ENCODE results near the gene PIGL. TPM values are rescaled to one million over a fixed set of nuclear protein-coding genes. Genes with fewer than 3 reads are reported as not detected.
"Not testable (repeated sequence)": the region's sequence is repeated elsewhere in the genome, so short reads cannot be mapped to it uniquely, and the experiment has no call there.

Gene PIGL
- total RNA-seq, 1 donor from 2014 or later: 31.1 TPM

DNA sequence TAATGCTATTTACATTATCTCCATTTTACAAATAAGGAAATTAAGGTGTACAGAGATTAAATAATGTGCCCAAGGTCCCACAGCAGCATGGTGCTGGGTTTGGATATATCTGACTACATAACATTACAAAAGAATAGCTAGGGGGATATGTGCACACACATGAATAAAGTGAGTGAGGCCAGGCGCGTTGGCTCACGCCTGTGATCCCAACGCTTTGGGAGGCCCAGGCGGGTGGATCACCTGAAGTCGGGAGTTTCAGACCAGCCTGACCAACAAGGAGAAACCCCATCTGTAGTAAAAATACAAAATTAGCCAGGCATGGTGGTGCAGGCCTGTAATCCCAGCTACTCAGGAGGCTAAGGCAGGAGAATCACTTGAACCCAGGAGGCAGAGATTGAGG is 12.2 kb upstream of the PIGL start:
- DNase-seq (ENCODE audit: low read depth): peak; percentile 18
- H3K4me3 ChIP-seq (ENCODE audit: low read depth, low read length); FAIRE-seq; H3K27me3 ChIP-seq (ENCODE audit: control insufficient read depth, insufficient read depth, low read length); H3K36me3 ChIP-seq (ENCODE audit: control insufficient read depth, insufficient read depth, low read length): not testable (repeated sequence)

- no peaks in the 10 kb centered on the region for H3K36me3 ChIP-seq (ENCODE audit: control insufficient read depth, insufficient read depth, low read length)
- H3K27me3 ChIP-seq (ENCODE audit: control insufficient read depth, insufficient read depth, low read length): no peaks in the 10 kb centered on the region
- FAIRE-seq: no peak
- DNase-seq (ENCODE audit: low read depth): no peak
- no peak overlapping the region for H3K4me3 ChIP-seq (ENCODE audit: low read depth, low read length)
- no peak for TF ChIP-seq CTCF (IDR thresholded peaks at IDR 0.05; ENCODE audit: insufficient read depth, low read length, severe bottlenecking)
These were observed 5.4 kb upstream of the PIGL start for GRCh38 chr17:16211590-16211989.

DNA sequence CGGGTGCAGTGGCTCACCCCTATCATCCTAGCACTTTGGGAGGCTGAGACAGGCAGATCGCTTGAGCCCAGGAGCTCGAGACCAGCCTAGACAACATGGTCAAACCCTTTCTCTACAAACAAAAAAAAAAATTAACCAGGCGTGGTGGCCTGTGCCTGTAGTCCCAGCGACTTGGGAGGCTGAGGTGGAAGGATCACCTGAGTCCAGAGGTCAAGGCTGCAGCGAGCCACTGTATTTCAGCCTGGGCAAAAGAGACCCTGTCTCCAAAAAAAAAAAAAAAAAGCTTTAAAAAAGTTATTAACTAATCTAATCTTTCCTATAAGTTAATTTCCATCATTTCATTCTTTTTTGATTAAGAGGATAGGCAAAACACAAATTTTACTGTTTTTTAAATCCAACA is 4.2 kb upstream of the PIGL start:
- H3K36me3 ChIP-seq (ENCODE audit: control insufficient read depth, insufficient read depth, low read length): no peaks in the 10 kb centered on the region
- DNase-seq (ENCODE audit: low read depth) (no peak), FAIRE-seq (no peak)
- TF ChIP-seq CTCF (IDR thresholded peaks at IDR 0.05; ENCODE audit: insufficient read depth, low read length, severe bottlenecking): no peak
- H3K27me3 ChIP-seq (ENCODE audit: control insufficient read depth, insufficient read depth, low read length): no peaks in the 10 kb centered on the region
- no peak overlapping the region for H3K4me3 ChIP-seq (ENCODE audit: low read depth, low read length)

GRCh38 chr17:16214190-16215001 is 2.6 kb upstream of the PIGL start:
- no peaks in the 10 kb centered on the region for H3K27me3 ChIP-seq (ENCODE audit: control insufficient read depth, insufficient read depth, low read length)
- peak; percentile 37 for DNase-seq (ENCODE audit: low read depth)
- TF ChIP-seq CTCF (IDR thresholded peaks at IDR 0.05; ENCODE audit: insufficient read depth, low read length, severe bottlenecking): no peak
- FAIRE-seq: no peak
- H3K36me3 ChIP-seq (ENCODE audit: control insufficient read depth, insufficient read depth, low read length): no peaks in the 10 kb centered on the region
- peak overlapping the region; percentile 79 for H3K4me3 ChIP-seq (ENCODE audit: low read depth, low read length)

- peak; percentile 32 for DNase-seq (ENCODE audit: low read depth)
- H3K36me3 ChIP-seq (ENCODE audit: control insufficient read depth, insufficient read depth, low read length): no peaks in the 10 kb centered on the region
- no peak for FAIRE-seq
- H3K4me3 ChIP-seq (ENCODE audit: low read depth, low read length): peak overlapping the region; percentile 79
- TF ChIP-seq CTCF (IDR thresholded peaks at IDR 0.05; ENCODE audit: insufficient read depth, low read length, severe bottlenecking): no peak
- H3K27me3 ChIP-seq (ENCODE audit: control insufficient read depth, insufficient read depth, low read length): no peaks in the 10 kb centered on the region
These were observed 2.1 kb upstream of the PIGL start for GRCh38 chr17:16215002-16215272.

DNA sequence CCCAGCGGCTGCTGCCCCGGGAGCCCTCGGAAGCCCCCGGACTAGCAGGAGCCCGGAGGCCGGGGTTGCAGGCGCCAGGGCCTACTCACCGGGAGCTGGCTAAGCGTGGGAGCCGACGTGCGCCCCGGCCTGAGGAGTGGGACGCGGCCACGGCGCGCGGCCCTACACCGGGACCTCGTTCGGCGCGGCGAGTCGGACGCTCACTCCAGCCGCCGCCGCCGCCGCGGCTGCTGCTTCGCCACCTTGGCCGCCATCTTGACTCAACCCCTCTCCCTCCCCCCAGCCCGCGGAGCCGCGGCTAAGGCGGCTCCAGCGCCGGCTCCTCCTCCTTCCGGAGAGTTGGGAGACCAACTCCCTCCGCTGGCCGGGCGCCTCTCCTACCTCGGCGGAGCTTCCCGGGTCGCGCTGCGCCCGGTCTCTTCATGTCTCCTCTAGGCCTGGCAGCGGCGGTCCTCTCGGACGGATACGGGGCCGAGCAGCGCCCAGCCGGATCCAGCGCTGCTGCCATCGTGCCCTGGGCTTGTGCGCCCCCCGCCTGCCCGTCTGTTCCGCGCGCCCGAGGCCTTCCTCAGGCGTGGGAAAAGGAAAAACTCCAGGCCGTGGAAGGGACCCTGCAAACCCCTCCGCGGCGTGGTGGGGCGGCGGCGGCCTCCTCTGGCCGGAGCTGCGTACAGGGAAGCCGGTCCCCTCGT is 1.6 kb upstream of the PIGL start, which contains the start of gene NCOR1:
NCOR1 (minus strand) TSS at position 262 of the 692 bp plus-strand sequence. CDS start 20,965 bp downstream, outside the sequence.
- peak; percentile 49 for TF ChIP-seq CTCF (IDR thresholded peaks at IDR 0.05; ENCODE audit: insufficient read depth, low read length, severe bottlenecking)
- H3K27me3 ChIP-seq (ENCODE audit: control insufficient read depth, insufficient read depth, low read length): no peaks in the 10 kb centered on the region
- FAIRE-seq (no peak), DNase-seq (ENCODE audit: low read depth) (peak; percentile 81)
- H3K36me3 ChIP-seq (ENCODE audit: control insufficient read depth, insufficient read depth, low read length): no peaks in the 10 kb centered on the region
- peak within 1 kb of the TSS; percentile 79 for H3K4me3 ChIP-seq (ENCODE audit: low read depth, low read length)
